ENCODE measurements around the gene MAP2K7.

DNA sequence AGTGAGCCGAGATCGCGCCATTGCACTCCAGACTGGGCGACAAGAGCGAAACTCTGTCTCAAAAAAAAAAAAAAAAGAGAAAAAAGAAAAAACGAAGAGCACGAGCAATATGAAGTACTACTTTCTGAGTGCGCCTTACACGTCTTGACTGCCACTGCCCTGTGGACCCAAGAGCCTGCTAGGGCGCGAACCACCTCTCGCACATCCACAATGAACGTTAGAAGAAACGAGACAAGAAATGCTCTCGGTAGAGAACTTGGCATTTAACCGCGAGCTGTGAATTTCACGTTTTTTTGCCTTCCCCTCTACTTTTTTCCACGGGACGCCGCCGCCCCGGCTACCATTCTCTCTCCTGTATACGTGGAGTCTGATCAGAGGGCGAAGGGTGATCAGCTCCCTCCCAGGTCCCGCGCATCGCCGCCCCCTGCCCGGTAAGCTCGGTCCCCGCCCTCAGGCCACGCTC lies 39.3 kb downstream of the MAP2K7 start:
- TF ChIP-seq, protein P1, sequence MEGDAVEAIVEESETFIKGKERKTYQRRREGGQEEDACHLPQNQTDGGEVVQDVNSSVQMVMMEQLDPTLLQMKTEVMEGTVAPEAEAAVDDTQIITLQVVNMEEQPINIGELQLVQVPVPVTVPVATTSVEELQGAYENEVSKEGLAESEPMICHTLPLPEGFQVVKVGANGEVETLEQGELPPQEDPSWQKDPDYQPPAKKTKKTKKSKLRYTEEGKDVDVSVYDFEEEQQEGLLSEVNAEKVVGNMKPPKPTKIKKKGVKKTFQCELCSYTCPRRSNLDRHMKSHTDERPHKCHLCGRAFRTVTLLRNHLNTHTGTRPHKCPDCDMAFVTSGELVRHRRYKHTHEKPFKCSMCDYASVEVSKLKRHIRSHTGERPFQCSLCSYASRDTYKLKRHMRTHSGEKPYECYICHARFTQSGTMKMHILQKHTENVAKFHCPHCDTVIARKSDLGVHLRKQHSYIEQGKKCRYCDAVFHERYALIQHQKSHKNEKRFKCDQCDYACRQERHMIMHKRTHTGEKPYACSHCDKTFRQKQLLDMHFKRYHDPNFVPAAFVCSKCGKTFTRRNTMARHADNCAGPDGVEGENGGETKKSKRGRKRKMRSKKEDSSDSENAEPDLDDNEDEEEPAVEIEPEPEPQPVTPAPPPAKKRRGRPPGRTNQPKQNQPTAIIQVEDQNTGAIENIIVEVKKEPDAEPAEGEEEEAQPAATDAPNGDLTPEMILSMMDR (conservative IDR thresholded peaks at IDR 0.05 in 1 of 2, IDR thresholded peaks at IDR 0.05 in 1 of 2; ENCODE audit: low read depth in 1 of 2, low read length in 2 of 2): no peak
- no peak for TF ChIP-seq EZH2 (IDR thresholded peaks at IDR 0.05; ENCODE audit: low read length, missing control alignments)

Data from fibroblast of lung (primary cell).